Measurements from ENCODE around the gene IVD. TPM values are rescaled to one million over a fixed set of nuclear protein-coding genes. Genes with fewer than 3 reads are reported as not detected.

Gene IVD
- total RNA-seq, 1 experiment from 2014 or later: 58.9 TPM

DNA sequence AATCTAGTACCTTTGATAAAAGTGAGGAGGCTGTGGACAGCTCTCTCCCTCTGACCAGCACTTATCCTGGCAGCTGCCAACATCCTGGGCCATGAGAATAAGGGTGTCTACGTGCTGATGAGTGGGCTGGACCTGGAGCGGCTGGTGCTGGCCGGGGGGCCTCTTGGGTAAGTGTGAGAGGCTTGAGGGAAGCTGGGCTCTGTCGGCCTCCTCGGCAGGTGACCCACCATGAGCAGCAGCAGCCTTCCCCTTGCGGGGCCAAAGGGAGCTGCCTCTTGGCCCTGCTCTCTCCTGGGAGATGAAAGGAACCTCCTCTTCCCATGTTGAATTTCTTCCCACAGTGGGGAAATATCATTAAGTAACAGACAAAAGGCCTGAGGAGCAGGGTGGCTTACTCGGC is 9.2 kb downstream of the IVD start:
- Histone ChIP-seq H3K79me2 (ENCODE audit: low read length) (no peaks in the 10 kb centered on the region), H3K9me3 (ENCODE audit: low read length) (no peaks in the 10 kb centered on the region), H3K9ac (ENCODE audit: low read length) (no peak overlapping the region), H3K4me2 (ENCODE audit: low read length) (no peak overlapping the region), H3K36me3 (ENCODE audit: low read depth, low read length) (peaks cover 50% of the 10 kb centered on the region), H3K9me2 (replicated peaks; ENCODE audit: low read length) (no peaks in the 10 kb centered on the region), H3K4me1 (ENCODE audit: insufficient read depth, low read length) (peaks cover under 1% of the 10 kb centered on the region), H3K27me3 (ENCODE audit: low read length) (no peaks in the 10 kb centered on the region), H3K27ac (ENCODE audit: low read length) (no peak overlapping the region), H4K20me1 (ENCODE audit: low read length) (no peaks in the 10 kb centered on the region), H3F3A (ENCODE audit: low read length, unreplicated experiment) (no peaks in the 10 kb centered on the region), H3K4me3 (ENCODE audit: low read length) (no peak overlapping the region), H2AFZ (ENCODE audit: low read length) (no peak overlapping the region)
- BruUV-seq (replicated peaks): no TSS peak
- DNase-seq (no peak), ATAC-seq (no peak)
- ChIA-PET POLR2A (ENCODE audit: unreplicated experiment) (interaction anchor here (0.9 kb wide), 1 partner anchor 60 kb away, joined by 4 read pairs; no protein-coding TSS in a partner anchor), CTCF (interaction anchor here (0.6 kb wide), 2 partner anchors 12 to 35 kb away, joined by 3 read pairs; no protein-coding TSS in a partner anchor)
- intact Hi-C loops (cut with micrococcal nuclease): no loop called here
- TF ChIP-seq EZH2phosphoT487 (IDR thresholded peaks at IDR 0.05; ENCODE audit: borderline replicate concordance, low read length) (no peak), EZH2 (IDR thresholded peaks at IDR 0.05; ENCODE audit: low read length, unreplicated experiment) (no peak), CTCF (conservative IDR thresholded peaks at IDR 0.05; ENCODE audit: low read depth, low read length) (no peak)

GRCh38 chr15:40415226-40415625 is 9.6 kb downstream of the IVD start:
- no peak for TF ChIP-seq EZH2phosphoT487 (IDR thresholded peaks at IDR 0.05; ENCODE audit: borderline replicate concordance, low read length)
- TF ChIP-seq EZH2 (IDR thresholded peaks at IDR 0.05; ENCODE audit: low read length, unreplicated experiment): no peak
- no peak for TF ChIP-seq CTCF (conservative IDR thresholded peaks at IDR 0.05; ENCODE audit: low read depth, low read length)
- H3K79me2 ChIP-seq (ENCODE audit: low read length): no peaks in the 10 kb centered on the region
- no peaks in the 10 kb centered on the region for H3K9me2 ChIP-seq (replicated peaks; ENCODE audit: low read length)
- H3K4me3 ChIP-seq (ENCODE audit: low read length): no peak overlapping the region
- intact Hi-C loops (cut with micrococcal nuclease): no loop called here
- H3F3A ChIP-seq (ENCODE audit: low read length, unreplicated experiment): peaks cover 3% of the 10 kb centered on the region
- no peaks in the 10 kb centered on the region for H3K27me3 ChIP-seq (ENCODE audit: low read length)
- ChIA-PET POLR2A (ENCODE audit: unreplicated experiment) (interaction anchor here (0.9 kb wide), 1 partner anchor 60 kb away, joined by 4 read pairs; no protein-coding TSS in a partner anchor), CTCF (interaction anchor here (0.6 kb wide), 2 partner anchors 12 to 35 kb away, joined by 3 read pairs; no protein-coding TSS in a partner anchor)
- H3K9ac ChIP-seq (ENCODE audit: low read length): no peak overlapping the region
- no peak overlapping the region for H3K4me2 ChIP-seq (ENCODE audit: low read length)
- no TSS peak for BruUV-seq (replicated peaks)
- H2AFZ ChIP-seq (ENCODE audit: low read length): no peak overlapping the region
- H3K27ac ChIP-seq (ENCODE audit: low read length): no peak overlapping the region
- no peak for ATAC-seq
- H3K4me1 ChIP-seq (ENCODE audit: insufficient read depth, low read length): peaks cover 5% of the 10 kb centered on the region
- no peaks in the 10 kb centered on the region for H4K20me1 ChIP-seq (ENCODE audit: low read length)
- H3K9me3 ChIP-seq (ENCODE audit: low read length): no peaks in the 10 kb centered on the region
- DNase-seq: no peak
- H3K36me3 ChIP-seq (ENCODE audit: low read depth, low read length): peaks cover 48% of the 10 kb centered on the region

DNA sequence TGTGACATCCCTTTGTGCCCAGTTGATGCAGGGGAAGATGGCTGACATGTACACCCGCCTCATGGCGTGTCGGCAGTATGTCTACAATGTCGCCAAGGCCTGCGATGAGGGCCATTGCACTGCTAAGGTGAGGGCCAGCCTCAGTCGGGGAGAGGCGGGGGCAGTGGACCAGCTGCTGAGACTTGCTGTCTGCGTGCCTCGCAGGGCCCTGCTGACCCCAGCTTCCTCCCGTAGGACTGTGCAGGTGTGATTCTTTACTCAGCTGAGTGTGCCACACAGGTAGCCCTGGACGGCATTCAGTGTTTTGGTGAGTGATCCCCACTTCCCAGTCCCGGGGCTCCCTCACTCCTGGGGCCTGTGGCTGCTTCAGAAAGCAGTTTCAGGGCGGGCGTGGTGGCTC is 10.5 kb downstream of the IVD start:
- peaks cover 13% of the 10 kb centered on the region for H3K4me1 ChIP-seq (ENCODE audit: insufficient read depth, low read length)
- no peaks in the 10 kb centered on the region for H3K9me2 ChIP-seq (replicated peaks; ENCODE audit: low read length)
- H2AFZ ChIP-seq (ENCODE audit: low read length): no peak overlapping the region
- DNase-seq: no peak
- ChIA-PET POLR2A (ENCODE audit: unreplicated experiment) (no interaction called here), CTCF (no interaction called here)
- ATAC-seq: no peak
- H3F3A ChIP-seq (ENCODE audit: low read length, unreplicated experiment): peaks cover 9% of the 10 kb centered on the region
- no peaks in the 10 kb centered on the region for H4K20me1 ChIP-seq (ENCODE audit: low read length)
- H3K27ac ChIP-seq (ENCODE audit: low read length): no peak overlapping the region
- intact Hi-C loops (cut with micrococcal nuclease): no loop called here
- no peaks in the 10 kb centered on the region for H3K9me3 ChIP-seq (ENCODE audit: low read length)
- no peaks in the 10 kb centered on the region for H3K27me3 ChIP-seq (ENCODE audit: low read length)
- TF ChIP-seq CTCF (conservative IDR thresholded peaks at IDR 0.05; ENCODE audit: low read depth, low read length): no peak
- no peak for TF ChIP-seq EZH2phosphoT487 (IDR thresholded peaks at IDR 0.05; ENCODE audit: borderline replicate concordance, low read length)
- no peak for TF ChIP-seq EZH2 (IDR thresholded peaks at IDR 0.05; ENCODE audit: low read length, unreplicated experiment)
- BruUV-seq (replicated peaks): no TSS peak
- H3K4me3 ChIP-seq (ENCODE audit: low read length): no peak overlapping the region
- no peak overlapping the region for H3K4me2 ChIP-seq (ENCODE audit: low read length)
- H3K36me3 ChIP-seq (ENCODE audit: low read depth, low read length): peaks cover 40% of the 10 kb centered on the region
- H3K9ac ChIP-seq (ENCODE audit: low read length): no peak overlapping the region
- H3K79me2 ChIP-seq (ENCODE audit: low read length): no peaks in the 10 kb centered on the region

Data from PC-3 (cell line).